PC-9 (cell line): Measurements from ENCODE around the gene PCDHGA8. TPM values are rescaled to one million over a fixed set of nuclear protein-coding genes. Genes with fewer than 3 reads are reported as not detected.
A peak's percentile ranks its signal among the peaks of the same experiment; 100 is the strongest.

Source experiments
- BruUV-seq: library from RNA; stranded (reverse); fragments of 400-500 nt; replicated peaks from 2 replicates; lab custom pipeline; 2021; lab: Mats Ljungman, UMichigan
- CTCF ChIA-PET: fragments of 300-600 bp; sonication (Branson Sonifier 250); formaldehyde crosslinking; loops from one replicate; lab custom pipeline; 2022; ENCODE audit warnings: antibody characterized with exemption; lab: Charles Lee
- POLR2A ChIA-PET: fragments of 300-600 bp; sonication (Branson Sonifier 250); formaldehyde crosslinking; loops from one replicate; lab custom pipeline; 2022; ENCODE audit warnings: antibody characterized with exemption; ENCODE audit not compliant: unreplicated experiment; lab: Charles Lee
- DNase-seq, 2 experiments: peaks; one replicate each; pipeline versions ENCODE4 v3.0.0 to v3.0.0-alpha.2; 2015 to 2022; ENCODE audit warnings: mixed read lengths in 1 of 2
- H2AFZ ChIP-seq: fragments of 200-600 bp; sonication (generic); 2 replicates; pipeline ENCODE4 v1.8.1; 2017; ENCODE audit warnings: antibody characterized with exemption
- H3F3A ChIP-seq: fragments of 200-600 bp; sonication (generic); 2 replicates; pipeline ENCODE4 v1.8.1; 2017; ENCODE audit warnings: antibody characterized with exemption, mild to moderate bottlenecking, low read depth; ENCODE audit not compliant: insufficient read depth
- H3K27ac ChIP-seq: fragments of 200-600 bp; sonication (generic); 2 replicates; pipeline ENCODE4 v1.6.1; 2016; ENCODE audit warnings: mixed run types
- H3K27me3 ChIP-seq: fragments of 200-600 bp; sonication (generic); 2 replicates; pipeline ENCODE4 v1.6.1; 2016; ENCODE audit warnings: low read depth, mixed run types; ENCODE audit not compliant: insufficient read depth
- H3K36me3 ChIP-seq: fragments of 200-600 bp; sonication (generic); 2 replicates; pipeline ENCODE4 v1.6.1; 2016; ENCODE audit warnings: low read depth, mixed run types
- H3K4me1 ChIP-seq: fragments of 200-600 bp; sonication (generic); replicated peaks from 2 replicates; pipeline ENCODE4 v1.6.1; 2016; ENCODE audit warnings: mixed run types; ENCODE audit not compliant: insufficient read depth
- H3K4me2 ChIP-seq: fragments of 200-600 bp; sonication (generic); 2 replicates; pipeline ENCODE4 v1.6.1; 2017; ENCODE audit warnings: mixed run types
- H3K4me3 ChIP-seq: fragments of 200-600 bp; sonication (generic); 2 replicates; pipeline ENCODE4 v1.6.1; 2016; ENCODE audit warnings: mixed run types
- H3K79me2 ChIP-seq: fragments of 200-600 bp; sonication (generic); 2 replicates; pipeline ENCODE4 v1.6.1; 2017; ENCODE audit warnings: low read depth, mixed run types
- H3K9me2 ChIP-seq: fragments of 200-600 bp; sonication (generic); 2 replicates; pipeline ENCODE4 v1.8.1; 2017; ENCODE audit warnings: mild to moderate bottlenecking; ENCODE audit not compliant: insufficient read depth
- H3K9me3 ChIP-seq: fragments of 200-600 bp; sonication (generic); 2 replicates; pipeline ENCODE4 v1.8.1; 2016; ENCODE audit warnings: low read depth; ENCODE audit not compliant: insufficient read depth
- H4K20me1 ChIP-seq: fragments of 200-600 bp; sonication (generic); 2 replicates; pipeline ENCODE4 v1.8.1; 2017; ENCODE audit not compliant: insufficient read depth
- CTCF ChIP-seq: fragments of 200-600 bp; sonication (generic); conservative IDR thresholded peaks from 2 replicates; pipeline ENCODE4 v1.6.1; 2017; ENCODE audit warnings: mixed run types, antibody characterized with exemption, mild to moderate bottlenecking, moderate library complexity
- EZH2 ChIP-seq: fragments of 200-600 bp; sonication (generic); IDR thresholded peaks from 2 replicates; pipeline ENCODE4 v1.8.0; 2017; ENCODE audit warnings: antibody characterized with exemption, low read depth
- intact Hi-C: fragments of 100-400 bp; cut with micrococcal nuclease; formaldehyde crosslinking; loops from one replicate; pipeline ENCODE4 v1.10.0; 2022; ENCODE audit not compliant: unreplicated experiment
- total RNA-seq: library from RNA; stranded (reverse); gene quantifications from 2 replicates; pipeline ENCODE4 v1.2.3, GENCODE V29; 2021

PCDHGA8 gene
- total RNA-seq, 1 experiment from 2014 or later = not detected

- no TSS peak for BruUV-seq
- CTCF ChIA-PET = no interaction called here
Measured at GRCh38 chr5:141398608-141399007, 6.2 kb downstream of the PCDHGA8 start.

GRCh38 chr5:141399555-141400258 lies 7.3 kb downstream of the PCDHGA8 start:
- Histone ChIP-seq H3K27ac (no peak overlapping the region), H3K9me3 (no peaks in the 10 kb centered on the region), H3K27me3 (peaks cover 47% of the 10 kb centered on the region), H3K9me2 (no peaks in the 10 kb centered on the region), H3K4me2 (no peak overlapping the region), H2AFZ (no peak overlapping the region), H3K79me2 (no peaks in the 10 kb centered on the region), H3F3A (no peaks in the 10 kb centered on the region), H3K4me1 (no peaks in the 10 kb centered on the region), H4K20me1 (no peaks in the 10 kb centered on the region), H3K4me3 (no peak overlapping the region), H3K36me3 (no peaks in the 10 kb centered on the region)
- intact Hi-C loops = no loop called here
- CTCF ChIA-PET = no interaction called here
- DNase-seq = no peak
- TF ChIP-seq EZH2 (no peak), CTCF (no peak)
- POLR2A ChIA-PET = no interaction called here
- BruUV-seq = no TSS peak

More at GRCh38 chr5:141398608-141399007, 6.2 kb downstream of the PCDHGA8 start:
- Histone ChIP-seq H3K9me2 (no peaks in the 10 kb centered on the region), H4K20me1 (no peaks in the 10 kb centered on the region), H3K9me3 (no peaks in the 10 kb centered on the region), H3K27ac (no peak overlapping the region), H3K79me2 (no peaks in the 10 kb centered on the region), H2AFZ (no peak overlapping the region), H3K4me2 (no peak overlapping the region), H3K27me3 (peaks cover 36% of the 10 kb centered on the region), H3K4me1 (no peaks in the 10 kb centered on the region), H3F3A (no peaks in the 10 kb centered on the region), H3K36me3 (no peaks in the 10 kb centered on the region), H3K4me3 (no peak overlapping the region)
- intact Hi-C loops = no loop called here
- POLR2A ChIA-PET = no interaction called here
- no peak for DNase-seq
- TF ChIP-seq CTCF = no peak
- no peak for TF ChIP-seq EZH2

- ChIA-PET CTCF (no interaction called here), POLR2A (no interaction called here)
- no peaks in the 10 kb centered on the region for H3K4me1 ChIP-seq
- no peak within 1 kb of the TSS for H2AFZ ChIP-seq
- TF ChIP-seq EZH2 = no peak
- peak; percentile 69 for TF ChIP-seq CTCF
- no peaks in the 10 kb centered on the region for H4K20me1 ChIP-seq
- intact Hi-C loops = no loop called here
- peak in 1 of 2 experiments; percentile 10 for DNase-seq
- H3K4me3 ChIP-seq = no peak within 1 kb of the TSS
- H3K36me3 ChIP-seq = no peaks in the 10 kb centered on the region
- H3K9me2 ChIP-seq = no peaks in the 10 kb centered on the region
- no peaks in the 10 kb centered on the region for H3F3A ChIP-seq
- no peak within 1 kb of the TSS for H3K27ac ChIP-seq
- peaks cover 53% of the 10 kb centered on the region for H3K27me3 ChIP-seq
- H3K79me2 ChIP-seq = no peaks in the 10 kb centered on the region
- H3K9me3 ChIP-seq = no peaks in the 10 kb centered on the region
- no TSS peak for BruUV-seq
- H3K4me2 ChIP-seq = 0 out of 2 replicates have a peak within 1 kb of the TSS, but pooled peaks have one; percentile 13
Measured at GRCh38 chr5:141402553-141403243, 10.3 kb downstream of the PCDHGA8 start, which contains the start of gene PCDHGA9. TSS of gene PCDHGA9 (plus strand) at chr5:141402778. CDS start at chr5:141402953, 175 bp downstream.
